ENCODE data around the gene SYNDIG1. TPM values are rescaled to one million over a fixed set of nuclear protein-coding genes. Genes with fewer than 3 reads are reported as not detected.
A peak's percentile ranks its signal among the peaks of the same experiment; 100 is the strongest.

The SYNDIG1 gene
- total RNA-seq, 2 donors from 2014 or later = 0.12 to 0.45 TPM

DNA sequence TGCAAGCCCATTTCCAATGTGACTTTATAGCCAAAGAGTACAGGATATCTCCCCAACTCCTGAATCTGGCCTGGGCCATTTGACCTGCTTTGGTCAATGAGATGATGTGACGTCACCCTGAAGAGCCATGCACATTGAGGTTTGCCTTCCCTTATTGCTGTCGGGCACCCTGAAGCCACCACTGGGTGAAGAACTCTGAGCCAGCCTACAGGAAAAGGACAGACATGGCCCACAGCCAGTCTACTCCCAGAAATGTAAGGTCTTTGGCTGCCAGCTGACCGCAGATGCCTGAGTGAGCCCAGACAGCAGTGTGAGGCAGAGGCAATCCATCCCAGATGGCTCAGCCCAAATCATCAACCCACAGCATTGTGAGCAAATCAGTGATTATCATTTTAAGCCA, 3.7 kb upstream of the SYNDIG1 start:
- DNase-seq (no peak), ATAC-seq (no peak)
- intact Hi-C loops (cut with DNase I, micrococcal nuclease) = no loop called here

DNA sequence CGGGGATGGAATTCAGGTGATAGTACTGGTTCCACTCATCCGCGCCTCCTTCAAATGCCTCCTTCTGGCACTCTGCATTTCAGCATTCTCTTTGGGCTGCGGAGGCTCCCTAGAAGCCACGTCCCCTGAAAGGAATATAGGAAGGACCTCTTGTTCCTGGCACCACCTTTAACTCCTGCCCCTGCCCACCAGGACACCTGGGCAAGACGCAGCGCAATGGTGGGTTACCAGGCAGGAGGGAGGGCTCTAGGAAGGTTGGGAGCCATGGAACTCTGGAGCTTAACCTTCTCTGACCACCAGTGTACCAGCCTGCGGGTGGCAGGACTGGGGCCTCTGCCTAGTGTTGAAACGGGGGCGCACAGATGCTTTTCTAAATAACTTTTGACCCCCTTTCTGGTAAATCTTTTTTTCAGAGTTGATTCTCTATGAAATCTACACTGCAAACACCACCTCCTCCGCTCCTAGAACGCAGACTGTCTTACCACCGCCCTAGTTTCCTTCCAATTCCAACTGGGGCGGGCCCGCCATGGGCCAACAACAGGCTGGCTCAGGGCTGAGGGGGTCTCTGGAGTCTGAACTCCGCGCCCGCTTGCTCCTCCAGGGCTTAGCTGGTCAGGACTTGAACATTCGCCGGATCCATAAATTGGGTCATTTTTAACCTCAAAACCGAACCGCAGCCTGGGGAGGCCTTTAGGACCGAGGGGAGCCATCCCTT, 871 bp upstream of the SYNDIG1 start:
- DNase-seq (no peak), ATAC-seq (no peak)
- intact Hi-C loops (cut with DNase I, micrococcal nuclease) = no loop called here

DNA sequence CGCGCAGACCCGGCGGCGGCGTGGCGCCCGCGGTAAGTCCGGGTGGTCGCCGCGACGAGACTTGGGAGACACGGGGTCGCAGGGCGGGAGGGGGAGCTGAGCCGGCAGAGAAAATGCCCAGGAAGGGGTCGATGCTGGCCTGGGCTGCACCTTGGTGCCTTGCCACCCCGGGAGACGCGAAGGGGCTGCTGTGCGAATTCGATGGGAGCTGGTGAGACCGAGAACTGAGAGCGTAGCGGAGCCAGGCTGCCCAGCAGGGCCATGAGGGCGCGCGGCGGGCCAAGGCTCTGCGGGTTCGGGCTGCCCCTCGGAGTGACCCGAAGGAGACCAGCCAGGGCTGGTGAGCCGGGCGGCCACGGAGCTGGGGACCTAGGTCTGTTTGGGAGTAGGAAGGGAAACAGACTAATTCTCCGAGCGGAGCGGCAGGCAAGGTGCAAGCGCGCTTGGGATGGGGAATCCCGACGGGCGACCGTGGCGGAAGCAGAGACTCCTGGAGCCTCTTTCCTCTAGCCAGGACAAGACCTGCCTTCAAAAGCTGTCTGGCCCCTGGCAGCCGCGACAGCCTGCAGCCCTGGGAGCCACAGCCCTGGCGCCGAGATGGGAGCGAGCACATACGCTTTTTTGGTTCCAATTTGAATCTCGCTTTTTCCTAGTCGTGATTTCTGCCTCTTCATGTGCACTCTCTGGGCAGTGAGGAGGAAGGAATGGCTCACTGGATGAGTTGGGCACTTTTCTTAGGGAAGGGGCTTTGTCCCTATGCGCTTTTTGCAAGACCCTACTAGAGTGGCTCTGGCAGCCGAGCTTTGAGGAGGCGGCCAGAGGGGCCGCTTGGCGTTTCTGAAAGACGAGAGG, 691 bp downstream of the SYNDIG1 start:
- DNase-seq (no peak), ATAC-seq (no peak)
- intact Hi-C loops (cut with DNase I, micrococcal nuclease) = no loop called here

DNA sequence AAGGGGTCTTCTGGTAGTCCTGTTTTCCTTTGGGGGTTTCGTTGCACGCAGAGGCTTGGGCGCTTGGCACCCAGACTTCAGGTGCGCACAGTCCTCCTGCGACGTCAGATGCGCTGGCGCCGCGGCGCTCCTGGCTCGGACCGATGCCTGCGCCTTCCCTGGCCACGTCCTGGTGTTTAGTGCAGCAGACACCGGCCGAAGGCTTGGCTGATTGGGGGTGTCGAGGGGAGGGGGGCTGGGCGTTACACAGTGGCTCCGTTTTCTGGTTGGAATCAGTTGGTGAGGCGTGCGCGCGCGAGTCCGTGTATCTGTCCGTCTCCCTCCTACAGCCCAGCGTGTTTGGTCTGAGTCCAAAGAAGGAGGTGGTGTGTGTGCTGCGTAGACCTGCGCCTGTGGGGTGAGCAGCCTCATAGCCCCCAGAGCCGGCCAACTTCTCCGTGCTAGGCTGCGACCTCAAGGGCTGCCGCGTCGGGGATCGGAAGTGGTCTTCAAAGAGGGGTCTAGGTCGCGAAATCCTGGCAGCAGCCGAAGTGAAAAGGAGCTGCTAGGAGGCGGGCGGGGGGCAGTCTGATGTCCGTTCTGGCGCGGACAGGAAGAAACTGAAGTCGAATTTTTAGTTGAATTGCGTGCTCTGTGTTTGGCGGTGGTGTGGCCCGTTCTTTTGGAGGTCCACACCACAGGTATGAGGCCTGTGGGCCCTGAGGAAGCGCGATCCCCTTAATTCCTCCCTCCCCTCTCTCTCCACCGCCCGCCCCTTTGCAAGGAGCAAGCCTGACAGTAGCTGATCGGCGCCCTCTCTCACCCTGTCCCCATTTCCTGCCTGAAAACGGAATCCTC, 1.5 kb downstream of the SYNDIG1 start:
- intact Hi-C loops (cut with DNase I, micrococcal nuclease) = no loop called here
- no peak for DNase-seq
- ATAC-seq = no peak

DNA sequence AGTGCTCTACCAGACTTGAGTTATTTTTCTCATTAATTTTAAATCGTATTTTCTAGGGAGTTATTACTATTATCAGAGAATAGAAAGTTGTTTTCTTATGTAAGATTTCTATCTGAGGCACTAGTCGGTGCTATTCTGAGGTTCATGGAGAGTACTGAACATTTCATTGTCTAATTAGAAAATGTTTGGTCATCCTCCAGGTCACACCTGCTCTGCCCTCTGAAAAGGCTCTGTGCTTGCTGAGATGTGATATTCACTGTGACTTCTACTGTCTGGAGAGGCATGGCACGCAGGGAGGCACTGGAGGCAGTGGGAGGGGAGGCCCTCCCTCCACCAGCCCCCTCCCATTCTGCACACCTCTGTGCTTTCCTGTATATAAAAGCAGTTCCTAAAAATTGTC, 3.0 kb downstream of the SYNDIG1 start:
- intact Hi-C loops (cut with DNase I, micrococcal nuclease) = no loop called here
- ATAC-seq (no peak), DNase-seq (no peak)

DNA sequence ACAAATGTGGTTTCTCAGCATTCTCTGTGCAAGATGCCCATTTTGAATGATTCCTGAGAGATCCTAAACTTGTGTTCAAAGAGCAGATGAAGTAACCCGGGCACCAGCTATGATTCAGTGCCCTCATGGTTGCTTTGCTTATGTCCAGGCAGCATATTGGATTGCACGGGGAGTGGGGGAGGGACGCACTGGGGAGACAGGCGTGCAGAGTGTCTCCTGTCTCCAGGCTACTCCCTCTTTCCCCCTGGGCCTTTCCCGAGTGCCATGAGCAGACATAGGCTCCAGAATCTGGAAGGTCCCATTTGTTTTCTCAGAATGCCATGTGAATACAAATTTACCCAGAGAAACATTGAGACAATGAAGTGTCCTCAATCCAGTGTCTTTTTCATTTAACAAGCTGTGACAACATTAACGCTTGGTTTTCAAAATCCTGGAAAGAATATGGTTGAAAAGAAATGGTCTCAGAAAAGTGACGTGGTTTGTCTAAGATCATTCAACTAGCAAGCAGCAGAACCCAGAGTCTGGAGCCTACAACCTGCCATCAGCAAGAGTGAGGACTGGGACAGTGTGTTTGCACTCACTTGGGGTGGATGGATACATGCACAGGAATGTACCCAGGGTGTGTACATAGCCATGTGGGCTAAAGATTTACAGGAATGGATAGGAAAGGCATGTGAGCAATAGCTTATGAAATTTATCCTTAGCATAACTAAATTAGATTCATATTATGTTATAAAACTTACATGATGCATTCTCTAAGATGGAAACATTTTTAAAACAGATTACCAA, 4.2 kb downstream of the SYNDIG1 start:
- intact Hi-C loops (cut with DNase I, micrococcal nuclease) = no loop called here
- ATAC-seq = no peak

DNA sequence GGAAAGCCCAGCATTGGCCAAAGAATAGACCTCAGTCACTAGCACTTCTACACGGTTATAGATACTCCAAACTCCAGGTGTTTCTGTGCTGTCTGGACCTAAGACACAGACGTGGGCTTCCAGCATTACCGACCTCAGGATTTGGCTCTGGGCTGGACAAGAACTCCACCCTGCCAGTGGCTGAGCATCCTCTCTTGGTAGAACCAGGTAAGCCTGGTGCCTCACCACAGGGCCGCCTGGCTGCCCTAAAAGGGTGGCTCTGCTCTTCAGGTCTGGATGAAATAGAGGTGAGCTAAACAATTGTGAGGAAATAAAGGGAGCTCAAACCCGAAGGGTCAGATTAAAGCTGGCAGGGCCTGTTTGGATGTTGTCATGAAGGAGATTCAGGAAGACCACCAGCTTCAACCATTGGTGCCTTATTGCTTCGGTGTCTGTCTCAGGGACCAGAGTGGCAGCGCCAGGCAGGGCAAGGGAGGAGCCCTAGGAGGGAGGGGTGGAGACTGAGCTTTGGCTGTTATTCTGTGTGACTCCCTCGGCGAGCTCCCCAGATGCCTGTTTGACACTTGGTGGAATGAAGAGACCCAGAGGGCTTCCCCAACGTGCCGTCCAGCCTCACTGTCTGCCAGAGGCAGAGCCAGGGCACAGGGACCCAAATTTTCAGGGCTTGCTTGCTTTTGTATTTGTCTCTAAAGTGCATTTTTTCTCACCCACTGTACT, 8.6 kb downstream of the SYNDIG1 start:
- no peak for DNase-seq
- intact Hi-C loops (cut with DNase I, micrococcal nuclease) = no loop called here
- ATAC-seq = no peak

More for the DNA sequence above, 4.2 kb downstream of the SYNDIG1 start:
- DNase-seq = no peak

DNA sequence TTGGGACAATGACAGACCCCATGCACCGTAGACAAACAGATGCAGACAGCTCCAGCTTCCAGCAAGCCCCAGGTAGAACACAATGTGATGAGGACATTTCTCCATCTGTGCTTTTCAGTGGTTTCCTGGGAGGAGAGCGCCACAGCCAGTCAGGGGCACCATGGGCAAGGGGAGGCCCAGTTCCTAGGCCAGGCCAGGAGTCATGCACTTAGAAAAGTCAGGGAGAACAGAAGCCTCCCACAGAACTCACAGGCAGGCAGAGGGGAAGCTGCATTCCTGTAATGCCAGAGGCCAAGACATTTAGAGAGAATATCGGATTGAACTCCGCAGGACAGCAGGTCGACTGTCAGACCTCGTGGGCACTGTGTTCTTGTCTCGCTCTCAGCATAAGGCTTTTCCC, 9.2 kb downstream of the SYNDIG1 start:
- ATAC-seq (no peak), DNase-seq (no peak)
- intact Hi-C loops (cut with DNase I, micrococcal nuclease) = no loop called here

DNA sequence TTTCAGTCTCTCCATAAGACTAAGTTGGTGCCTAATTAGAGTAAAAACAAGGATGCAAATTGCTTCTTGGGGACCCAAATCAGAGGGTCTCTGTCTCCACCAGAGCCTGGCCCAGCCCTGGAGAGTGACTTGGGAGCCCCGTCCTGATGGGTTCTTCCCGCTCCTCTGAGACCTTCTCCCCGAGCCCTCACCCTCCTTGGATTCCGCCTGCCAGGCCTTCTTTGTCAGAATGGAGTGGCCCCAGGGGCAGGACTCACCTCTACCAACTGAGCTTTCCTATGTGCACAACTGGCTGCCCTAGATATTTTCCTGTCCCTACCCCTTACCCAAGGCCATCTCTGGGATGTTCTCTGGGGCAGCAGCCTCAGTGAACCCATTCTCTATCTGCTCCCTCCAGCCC, 9.7 kb downstream of the SYNDIG1 start:
- ATAC-seq = no peak
- no peak for DNase-seq
- intact Hi-C loops (cut with DNase I, micrococcal nuclease) = no loop called here

DNA sequence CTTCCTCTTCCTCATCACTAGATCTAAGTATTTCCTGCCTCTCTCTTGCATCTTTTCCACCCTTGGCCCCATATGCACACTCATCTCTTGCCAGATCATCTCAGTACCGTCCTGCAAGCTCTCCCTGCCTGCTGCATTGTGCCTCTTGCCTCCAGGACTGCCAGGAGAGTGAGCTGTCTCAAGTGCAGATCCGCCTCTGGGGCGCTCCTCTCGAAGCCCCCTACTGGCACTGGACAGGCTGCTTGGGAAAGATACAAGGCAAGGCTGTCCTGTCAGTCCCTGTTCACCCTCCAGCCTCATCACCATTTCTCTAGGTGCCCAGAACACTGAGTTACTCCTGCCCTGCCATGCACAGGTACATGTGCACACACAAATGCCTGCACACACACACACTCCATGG, 10.2 kb downstream of the SYNDIG1 start:
- intact Hi-C loops (cut with DNase I, micrococcal nuclease) = no loop called here
- no peak for ATAC-seq
- DNase-seq = no peak

DNA sequence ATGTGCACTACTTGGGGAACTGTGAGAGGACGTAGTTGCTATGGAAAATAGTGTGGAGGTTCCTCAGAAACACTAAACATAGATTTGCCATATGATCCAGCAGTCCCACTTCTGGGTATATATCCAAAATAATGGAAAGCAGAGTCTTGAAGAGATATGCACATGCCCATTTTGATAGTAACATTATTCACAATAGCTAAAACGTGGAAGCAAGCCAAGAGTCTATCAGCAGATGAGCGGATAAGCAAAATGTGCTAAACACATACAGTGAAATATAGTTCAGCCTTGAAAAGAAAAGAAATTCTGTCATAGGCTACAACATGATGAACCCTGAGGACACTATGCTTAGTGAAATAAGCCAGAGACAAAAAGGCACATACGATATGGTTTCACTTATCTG, 11.1 kb downstream of the SYNDIG1 start:
- DNase-seq (no peak), ATAC-seq (no peak)
- intact Hi-C loops (cut with DNase I, micrococcal nuclease) = no loop called here

DNA sequence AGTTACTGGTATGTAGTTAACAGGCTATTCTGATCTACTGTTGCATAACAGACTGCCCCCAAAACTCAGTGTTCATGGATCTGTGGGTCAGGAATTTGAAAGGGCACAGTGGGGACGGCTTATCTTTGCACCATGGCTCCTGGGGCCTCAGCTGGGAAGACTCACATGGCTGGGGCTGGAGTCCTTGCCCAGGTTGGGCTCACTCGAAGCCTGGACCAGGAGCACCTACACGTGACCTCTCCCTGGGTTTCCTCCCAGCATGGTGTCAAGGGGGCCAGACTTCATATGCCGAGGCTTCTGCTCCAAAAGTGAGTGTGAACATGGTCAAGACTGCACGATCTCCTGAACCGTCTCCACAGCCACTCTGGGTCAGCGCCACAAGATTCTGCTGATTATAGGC, 11.7 kb downstream of the SYNDIG1 start:
- no peak for DNase-seq
- ATAC-seq = no peak
- intact Hi-C loops (cut with DNase I, micrococcal nuclease) = no loop called here

DNA sequence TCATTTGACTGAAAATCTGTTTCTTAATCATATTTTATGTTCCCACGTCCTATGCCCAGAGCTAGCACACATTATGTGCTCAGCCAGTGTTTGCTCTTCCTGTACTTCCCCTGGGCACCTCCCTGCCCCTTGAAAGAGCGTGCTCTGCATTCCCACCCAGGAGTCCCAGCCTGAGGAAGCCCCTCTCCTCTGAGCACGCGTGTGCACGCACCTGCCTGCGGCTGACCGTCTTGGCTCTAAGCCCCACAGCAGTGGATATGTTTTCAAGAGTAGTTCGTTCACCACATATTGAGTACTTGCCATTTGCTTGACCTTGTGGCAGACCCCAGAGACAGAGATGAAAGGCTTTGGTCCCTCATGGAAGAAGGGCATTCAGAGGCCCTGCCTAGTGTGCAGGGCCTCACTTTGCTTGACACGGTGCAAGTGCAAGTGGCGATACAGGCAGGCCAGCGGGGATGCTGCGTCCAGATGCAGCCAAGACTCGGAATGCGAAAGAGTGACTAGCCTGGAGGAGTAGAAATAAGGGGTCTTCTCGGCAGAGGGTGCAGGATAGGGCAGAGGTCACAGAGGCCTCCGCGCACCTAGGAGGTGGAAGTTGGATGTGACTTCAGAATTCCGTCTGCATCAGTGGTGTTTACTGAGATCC, 14.1 kb downstream of the SYNDIG1 start:
- intact Hi-C loops (cut with DNase I, micrococcal nuclease) = no loop called here
- ATAC-seq = no peak
- peak in 1 of 2 donors; percentile 11 for DNase-seq

DNA sequence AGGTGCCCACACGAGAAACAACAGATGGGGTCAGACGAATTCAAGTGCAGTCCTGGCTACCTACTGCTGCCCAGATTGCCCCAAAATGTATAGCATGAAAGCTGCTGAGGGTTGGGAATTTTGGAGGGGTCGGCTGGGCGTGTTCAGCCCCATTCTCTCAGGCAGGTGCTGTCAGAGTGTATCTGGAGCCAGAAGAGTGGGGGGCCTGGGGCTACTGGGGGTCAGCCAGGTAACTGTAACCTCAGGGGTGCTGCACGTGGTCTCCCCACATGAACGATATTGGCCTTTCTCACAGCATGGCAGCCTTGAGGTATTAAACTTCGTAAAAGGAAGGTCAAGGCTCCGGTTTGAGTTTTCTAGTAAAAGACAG, 14.6 kb downstream of the SYNDIG1 start:
- DNase-seq (no peak), ATAC-seq (no peak)
- intact Hi-C loops (cut with DNase I, micrococcal nuclease) = no loop called here

DNA sequence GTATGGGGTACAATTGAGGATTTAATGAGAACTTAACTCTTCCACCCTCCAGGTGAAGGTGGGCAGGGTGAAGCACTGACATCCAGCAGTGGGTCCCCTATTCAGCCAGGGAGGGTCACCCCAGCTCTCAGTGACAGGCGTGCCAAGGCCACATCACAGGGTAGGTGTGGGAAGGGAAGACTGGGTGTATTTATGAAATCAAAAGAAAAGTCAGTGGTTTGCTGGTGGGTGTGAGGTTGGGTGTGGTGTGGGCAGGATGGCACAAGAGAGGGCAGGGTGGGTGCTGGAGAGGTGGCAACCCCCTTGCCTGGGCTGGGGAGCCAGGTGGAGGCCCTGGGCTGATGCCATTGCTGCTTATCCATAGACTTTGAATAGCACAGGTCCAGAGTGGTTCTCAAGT, 16.6 kb downstream of the SYNDIG1 start:
- intact Hi-C loops (cut with DNase I, micrococcal nuclease) = no loop called here
- no peak for DNase-seq
- no peak for ATAC-seq

DNA sequence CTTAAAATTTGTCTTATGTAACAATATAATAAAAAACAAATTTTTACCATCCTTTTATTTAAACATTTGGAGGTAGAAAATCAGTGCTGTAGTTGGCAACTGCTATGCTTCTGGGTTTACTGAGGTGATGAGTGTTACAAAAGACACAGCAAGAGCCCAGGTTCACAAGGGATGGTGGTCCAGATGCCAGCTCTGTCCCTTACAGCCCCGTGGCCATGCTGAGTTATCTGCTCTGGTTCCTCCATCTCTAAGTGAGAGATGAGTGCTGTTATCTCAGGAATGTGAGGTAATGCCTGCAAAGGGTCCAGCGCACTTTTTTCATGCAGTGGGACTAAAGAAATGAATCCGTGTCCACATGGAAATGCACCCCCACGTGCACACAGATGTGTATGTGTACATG, 17.8 kb downstream of the SYNDIG1 start:
- ATAC-seq (no peak), DNase-seq (no peak)
- intact Hi-C loops (cut with DNase I, micrococcal nuclease) = no loop called here

DNA sequence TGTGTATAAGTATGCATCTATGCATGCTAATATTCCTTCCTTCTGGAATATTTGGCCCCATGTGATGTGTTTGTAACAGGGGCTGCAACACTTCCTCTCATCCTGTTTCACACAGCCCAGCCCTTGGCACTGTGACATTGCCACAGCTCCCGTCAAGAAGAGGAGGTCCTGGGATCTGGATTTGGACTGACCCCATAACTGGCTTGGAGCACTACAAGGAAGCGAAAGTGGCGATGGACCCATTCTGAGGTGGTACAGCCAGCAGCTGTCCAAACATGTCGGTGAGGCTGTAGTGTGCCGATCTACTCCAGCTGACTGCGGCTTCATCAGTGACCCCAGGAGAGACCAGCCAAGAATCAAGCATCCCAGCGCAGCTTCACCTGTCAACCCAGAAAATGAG, 18.2 kb downstream of the SYNDIG1 start:
- ATAC-seq (peak; percentile 34), DNase-seq (no peak)
- intact Hi-C loops (cut with DNase I, micrococcal nuclease) = no loop called here

Measured in left colon (tissue), 2 donors.